ENCODE data around the gene SULT1A4.
"Not testable (repeated sequence)": the region's sequence is repeated elsewhere in the genome, so short reads cannot be mapped to it uniquely, and the experiment has no call there.

Gene SULT1A4

GRCh38 chr16:29459706-29460646, at the start of gene SULT1A4:
SULT1A4 (plus strand) TSS chr16:29459913; CDS start chr16:29461386, 1,473 bp downstream.
- in situ Hi-C loops (cut with MboI; ENCODE audit: low sequenced_read_pairs): not testable (repeated sequence)

- in situ Hi-C loops (cut with MboI; ENCODE audit: low sequenced_read_pairs): not testable (repeated sequence)
These were observed 36.1 kb upstream of the SULT1A4 start for GRCh38 chr16:29423587-29423986.

- in situ Hi-C loops (cut with MboI; ENCODE audit: low sequenced_read_pairs): not testable (repeated sequence)
These were observed 34.3 kb upstream of the SULT1A4 start for GRCh38 chr16:29425390-29425789.

- in situ Hi-C loops (cut with MboI; ENCODE audit: low sequenced_read_pairs): not testable (repeated sequence)
These were observed 6.0 kb upstream of the SULT1A4 start for GRCh38 chr16:29453754-29454153.

- in situ Hi-C loops (cut with MboI; ENCODE audit: low sequenced_read_pairs): not testable (repeated sequence)
These were observed 5.4 kb upstream of the SULT1A4 start, which contains the start of the genes BOLA2 and SLX1B for GRCh38 chr16:29454269-29454668. BOLA2 (minus strand) TSS chr16:29454351; CDS start chr16:29454253, 98 bp downstream. SLX1B (plus strand) TSS chr16:29454533.

- in situ Hi-C loops (cut with MboI; ENCODE audit: low sequenced_read_pairs): not testable (repeated sequence)
These were observed 4.9 kb upstream of the SULT1A4 start for GRCh38 chr16:29454828-29455227.

- in situ Hi-C loops (cut with MboI; ENCODE audit: low sequenced_read_pairs): not testable (repeated sequence)
These were observed 2.1 kb upstream of the SULT1A4 start for GRCh38 chr16:29457660-29458059.

- in situ Hi-C loops (cut with MboI; ENCODE audit: low sequenced_read_pairs): not testable (repeated sequence)
These were observed 926 bp downstream of the SULT1A4 start for GRCh38 chr16:29460647-29461030.

GRCh38 chr16:29465985-29466824, 6.5 kb downstream of the SULT1A4 start:
- in situ Hi-C loops (cut with MboI; ENCODE audit: low sequenced_read_pairs): not testable (repeated sequence)

GRCh38 chr16:29466904-29467303, 7.2 kb downstream of the SULT1A4 start:
- in situ Hi-C loops (cut with MboI; ENCODE audit: low sequenced_read_pairs): not testable (repeated sequence)

GRCh38 chr16:29467654-29468366, 8.1 kb downstream of the SULT1A4 start:
- in situ Hi-C loops (cut with MboI; ENCODE audit: low sequenced_read_pairs): not testable (repeated sequence)

GRCh38 chr16:29469660-29470059, 9.9 kb downstream of the SULT1A4 start:
- in situ Hi-C loops (cut with MboI; ENCODE audit: low sequenced_read_pairs): not testable (repeated sequence)

- in situ Hi-C loops (cut with MboI; ENCODE audit: low sequenced_read_pairs): not testable (repeated sequence)
These were observed 12.4 kb downstream of the SULT1A4 start for GRCh38 chr16:29472065-29472464.

GRCh38 chr16:29482276-29482675, 22.6 kb downstream of the SULT1A4 start:
- in situ Hi-C loops (cut with MboI; ENCODE audit: low sequenced_read_pairs): not testable (repeated sequence)

GRCh38 chr16:29506308-29506707, 46.6 kb downstream of the SULT1A4 start, which contains the start of gene NPIPB12:
NPIPB12 (minus strand) TSS chr16:29506408.
- in situ Hi-C loops (cut with MboI; ENCODE audit: low sequenced_read_pairs): not testable (repeated sequence)
